CD4-positive, alpha-beta T cell treated with Interleukin-12 subunit alpha and Interleukin-12 subunit beta, for 1 hour (primary cell): ENCODE measurements around the gene MYNN.

ENCODE experiments used
- DNase-seq: peaks from one replicate; pipeline ENCODE4 v3.0.0-alpha.2; 2020

MYNN gene

DNA sequence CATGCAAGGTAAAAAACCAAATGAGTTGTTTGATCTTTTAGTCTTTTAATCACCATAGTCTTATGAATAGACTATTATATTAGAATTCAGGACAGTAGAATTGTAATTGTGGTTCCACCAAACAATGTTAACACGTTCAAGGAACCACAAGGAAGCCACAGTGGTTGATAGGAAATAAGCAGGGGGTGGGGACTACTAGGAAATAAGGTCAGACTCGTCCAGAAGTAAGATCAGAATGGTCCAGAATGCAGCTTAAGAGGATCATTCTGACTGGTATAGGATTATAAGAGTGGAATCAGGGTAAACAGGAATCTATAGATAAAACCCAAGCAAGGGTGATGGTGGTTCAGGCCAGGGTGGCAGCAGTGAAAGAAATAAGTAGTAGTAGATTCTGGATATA, 7.5 kb downstream of the MYNN start:
- no peak for DNase-seq

GRCh38 chr3:169781209-169781855, 8.1 kb downstream of the MYNN start:
- DNase-seq: no peak

DNA sequence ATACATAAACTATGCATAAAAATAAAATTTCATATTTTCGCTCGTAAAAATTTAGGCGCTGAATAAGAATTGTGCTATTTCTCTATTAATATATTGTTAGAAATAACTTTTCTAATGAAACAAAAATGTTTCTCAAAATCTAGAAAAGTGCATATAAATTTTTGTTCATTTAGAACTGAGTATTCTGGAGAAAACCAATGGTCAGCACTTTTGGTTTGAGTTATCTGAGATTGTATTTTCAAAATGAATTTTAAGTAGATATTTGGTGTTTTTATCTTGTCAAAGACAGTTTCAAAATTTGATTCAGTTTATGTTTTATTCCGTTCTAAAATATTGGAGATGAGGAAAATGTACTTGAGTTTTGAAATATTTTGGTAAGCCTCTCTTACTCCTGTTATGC, 13.9 kb downstream of the MYNN start:
- no peak for DNase-seq

DNA sequence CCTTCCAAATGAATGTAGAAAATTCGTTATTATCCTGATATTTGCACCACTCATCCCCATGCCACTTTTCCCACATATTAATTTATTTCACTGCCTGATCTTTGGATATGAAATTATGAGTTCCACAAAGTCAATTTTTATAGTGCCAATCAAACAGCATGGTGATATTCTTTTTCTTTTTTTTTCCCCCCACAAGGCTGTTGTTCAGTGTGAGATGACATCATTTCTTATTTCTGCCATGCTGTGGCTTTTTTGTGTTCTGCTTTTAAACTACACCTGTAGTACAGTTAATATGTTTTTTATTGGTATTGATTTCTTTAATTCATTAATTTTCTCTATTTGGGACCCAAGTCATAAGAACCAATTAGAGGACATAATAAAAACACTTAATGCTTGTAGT, 14.6 kb downstream of the MYNN start:
- no peak for DNase-seq

GRCh38 chr3:169790219-169790618, 17.0 kb downstream of the MYNN start:
- DNase-seq: no peak

DNA sequence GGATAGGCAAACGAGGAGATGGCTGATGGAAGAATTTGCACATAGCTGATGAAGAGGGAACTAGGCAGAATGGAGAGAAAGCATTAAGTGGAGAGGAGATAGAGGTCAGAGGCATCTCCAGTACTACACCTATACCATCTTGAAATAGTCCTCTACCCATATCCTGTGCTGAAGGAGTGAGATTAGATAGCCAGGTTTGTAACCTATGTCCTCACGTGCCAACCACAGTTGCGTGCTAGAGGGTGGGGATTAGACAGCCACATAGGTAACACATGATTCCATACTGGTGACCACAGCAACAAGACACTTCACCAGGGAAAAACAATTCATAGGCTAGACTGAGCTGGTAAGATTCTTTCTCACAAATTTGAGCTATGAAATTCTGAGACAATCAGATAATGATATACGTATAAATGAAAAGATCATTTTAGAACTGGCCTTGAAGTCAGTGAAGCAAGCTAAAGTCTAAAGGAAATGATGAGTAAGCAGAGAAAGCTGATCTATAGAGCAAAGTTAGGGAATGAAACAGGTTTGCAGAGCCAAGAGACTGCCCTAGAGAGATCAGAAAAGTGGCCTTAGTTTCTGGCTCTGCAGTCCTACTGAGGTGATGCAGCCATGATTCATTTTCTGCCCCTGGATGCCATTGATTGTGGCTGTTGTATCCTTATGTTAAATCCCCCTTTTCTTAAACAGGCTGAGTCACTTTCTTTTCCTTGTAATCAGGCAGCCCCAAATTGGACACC, 17.7 kb downstream of the MYNN start:
- DNase-seq: no peak

GRCh38 chr3:169792359-169792758, 19.2 kb downstream of the MYNN start:
- no peak for DNase-seq

DNA sequence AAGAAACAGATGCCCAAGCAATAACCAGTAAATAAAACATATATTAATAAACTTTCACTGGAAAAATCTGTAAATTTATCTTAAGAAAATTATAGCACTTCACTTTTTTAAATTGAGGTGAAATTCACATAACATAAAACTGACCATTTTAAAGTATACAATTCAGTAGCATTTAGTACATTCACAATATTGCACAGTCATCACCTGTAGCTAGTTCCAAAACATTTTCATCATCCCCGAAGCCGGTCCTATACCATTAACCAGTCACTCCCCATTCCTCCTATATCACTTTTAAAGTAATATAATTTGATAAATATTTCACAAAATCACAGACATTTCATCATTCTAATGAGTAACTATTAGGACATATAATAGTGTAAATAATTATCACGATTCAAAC, 31.5 kb downstream of the MYNN start:
- no peak for DNase-seq

DNA sequence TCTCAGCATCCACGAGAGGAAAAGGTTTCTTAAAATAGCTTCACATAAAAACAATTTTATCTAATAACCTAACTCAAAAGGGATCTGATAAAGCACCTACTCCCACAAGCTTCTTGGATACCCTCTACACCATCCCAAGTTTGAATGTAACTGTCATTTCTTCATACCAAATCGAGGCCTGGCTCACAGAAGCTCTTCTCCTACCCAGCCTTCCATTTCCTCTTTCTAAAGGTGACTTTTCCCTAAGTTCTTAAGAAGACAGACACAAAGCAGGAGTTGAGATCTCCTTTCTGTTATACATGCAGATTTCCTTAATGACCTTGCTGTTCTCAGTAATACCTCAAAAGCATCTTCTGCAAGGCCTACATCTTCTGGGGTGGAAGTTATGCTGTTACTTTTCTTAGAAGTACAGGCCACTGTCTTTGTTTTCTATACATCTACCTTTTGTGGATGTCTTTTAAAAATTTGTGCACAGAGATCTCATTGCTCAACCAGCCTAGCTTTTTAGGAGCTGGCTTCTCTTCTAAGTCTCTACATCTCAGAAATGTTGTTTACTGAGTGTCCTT, 36.1 kb downstream of the MYNN start:
- no peak for DNase-seq

DNA sequence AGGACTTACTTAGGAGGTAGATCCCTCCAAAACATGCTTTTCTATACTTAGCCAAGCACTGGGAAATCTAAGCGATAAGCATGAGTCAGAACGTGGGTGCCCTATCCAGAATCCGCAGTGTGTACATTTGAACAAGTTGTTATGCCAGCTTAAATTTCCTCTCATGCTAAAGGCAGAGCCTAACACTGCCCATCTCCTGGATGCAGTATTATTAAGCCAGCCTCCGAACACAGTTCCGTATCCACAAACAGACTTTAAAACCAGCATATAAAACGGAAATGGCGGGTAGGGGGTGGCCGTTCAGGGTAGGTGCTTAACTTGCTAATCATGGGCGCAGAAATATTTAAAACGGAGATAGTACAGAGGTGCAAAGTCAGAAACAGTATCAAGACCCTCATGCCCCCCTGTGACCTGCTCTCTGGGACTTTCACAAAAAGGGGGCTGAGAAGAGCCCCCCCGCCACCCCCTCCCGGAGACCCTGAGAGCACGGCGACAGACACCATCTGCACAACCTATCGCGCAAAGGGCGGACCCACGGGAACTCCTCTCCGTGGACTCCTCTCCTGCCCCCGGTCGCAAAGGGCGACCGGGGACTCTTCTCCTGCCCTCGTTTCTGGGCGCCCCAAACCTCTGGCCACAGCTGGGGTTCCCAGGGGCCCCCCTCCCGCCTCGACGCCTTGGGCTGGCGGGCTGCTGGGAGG, 38.6 kb downstream of the MYNN start:
- DNase-seq: peak; percentile 6

- peak; percentile 69 for DNase-seq
Observed at GRCh38 chr3:169812332-169813235, 39.4 kb downstream of the MYNN start, which contains the start of the genes LRRC34 and LRRIQ4. Gene LRRC34, minus strand, starts transcription at chr3:169812904. Its CDS starts 356 bp downstream, at chr3:169812548. Gene LRRIQ4, plus strand, starts transcription at chr3:169812870. Its CDS starts 9,052 bp downstream, at chr3:169821922.

GRCh38 chr3:169813278-169813677, 40.1 kb downstream of the MYNN start:
- DNase-seq: no peak

DNA sequence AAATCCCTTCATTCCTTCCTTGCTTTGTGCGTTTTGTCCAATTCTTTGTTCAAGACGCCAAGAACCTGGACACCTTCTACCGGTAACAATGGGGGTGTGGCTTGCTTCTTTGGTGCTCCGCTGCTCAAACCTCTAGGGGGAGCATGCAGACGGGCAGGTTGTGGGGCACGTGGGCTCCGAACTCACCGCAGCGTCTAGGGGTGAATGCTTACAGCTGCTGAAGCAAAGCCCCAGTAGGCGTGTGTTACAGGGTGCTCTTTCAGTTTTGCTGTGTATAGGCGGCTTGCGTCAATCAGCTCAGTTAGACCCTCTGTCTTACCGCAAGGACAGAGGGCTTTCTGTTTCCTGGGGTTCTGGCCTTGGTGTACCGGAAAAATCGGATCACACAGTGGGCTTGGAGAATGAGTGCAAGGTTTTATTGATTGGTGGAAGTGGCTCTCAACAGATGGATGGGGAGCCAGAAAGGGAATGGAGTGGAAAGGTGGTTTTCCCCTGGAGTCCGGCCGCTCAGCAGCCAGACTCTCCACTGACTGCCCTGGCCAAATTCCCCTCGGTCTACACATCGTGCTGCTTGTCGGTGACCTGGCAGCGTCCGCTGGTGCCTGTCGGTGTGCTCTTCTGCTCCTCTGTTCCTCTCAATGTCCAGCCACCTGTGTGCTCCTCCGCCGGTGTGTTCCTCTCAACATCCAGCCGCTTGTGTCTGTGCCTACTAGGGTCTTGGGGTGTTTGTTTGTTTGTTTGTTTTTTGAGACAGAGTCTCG, 40.7 kb downstream of the MYNN start:
- DNase-seq: peak; percentile 81

GRCh38 chr3:169815590-169816150, 42.5 kb downstream of the MYNN start:
- DNase-seq: no peak

- no peak for DNase-seq
Observed at GRCh38 chr3:169818316-169818715, 45.1 kb downstream of the MYNN start.

- no peak for DNase-seq
Observed at GRCh38 chr3:169822091-169822490, 48.9 kb downstream of the MYNN start.

GRCh38 chr3:169822540-169822939, 49.3 kb downstream of the MYNN start:
- DNase-seq: no peak

- no peak for DNase-seq
Observed at GRCh38 chr3:169822983-169823382, 49.8 kb downstream of the MYNN start.

DNA sequence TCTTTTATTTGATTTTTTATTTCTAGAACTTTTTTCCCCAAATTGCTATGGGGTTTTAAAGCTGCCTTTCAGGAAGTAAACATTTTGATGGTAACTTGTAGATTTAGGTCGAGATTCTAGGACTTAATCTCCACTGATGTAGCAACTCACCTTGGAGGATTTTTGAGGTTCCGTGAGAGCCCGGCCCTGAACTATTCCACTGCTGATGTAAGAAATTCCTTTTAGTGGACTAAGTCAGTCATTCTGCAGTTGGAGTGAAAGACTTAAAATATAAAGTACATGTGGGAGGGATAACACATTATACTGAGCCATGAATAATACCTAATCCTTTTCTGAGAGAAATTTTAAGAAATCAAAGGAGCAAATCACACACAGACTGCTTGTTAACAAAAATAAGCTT, 52.1 kb downstream of the MYNN start:
- no peak for DNase-seq

DNA sequence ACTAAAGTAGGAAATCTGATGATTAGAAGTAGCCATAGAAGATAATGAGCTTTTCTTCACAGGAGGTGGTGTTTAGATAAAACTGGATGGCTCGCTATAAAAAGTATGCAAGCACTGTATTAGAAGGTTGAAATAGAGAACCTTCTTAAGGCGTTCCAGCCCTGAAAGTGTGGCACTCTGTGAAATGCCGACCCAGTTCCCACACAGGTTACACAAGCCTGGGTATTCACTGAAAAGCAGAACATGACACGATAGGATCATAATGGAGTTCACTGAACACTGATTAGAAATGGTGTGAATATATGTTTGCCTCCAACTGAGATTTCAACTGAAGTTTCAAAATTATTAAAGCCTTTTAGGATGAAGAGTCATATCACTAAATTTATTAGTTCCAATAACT, 54.5 kb downstream of the MYNN start:
- DNase-seq: no peak

- no peak for DNase-seq
Observed at GRCh38 chr3:169835533-169835932, 62.3 kb downstream of the MYNN start.
